Fibroblast of upper back skin (primary cell): ENCODE data around the gene ATXN2.
A peak's percentile ranks its signal among the peaks of the same experiment; 100 is the strongest.
"Not testable (repeated sequence)": the region's sequence is repeated elsewhere in the genome, so short reads cannot be mapped to it uniquely, and the experiment has no call there.

Experiments used
- DNase-seq: peaks from one replicate; pipeline ENCODE4 v3.0.0-alpha.2; 2013

Gene ATXN2

GRCh38 chr12:111494676-111495075, 104.4 kb downstream of the ATXN2 start:
- DNase-seq, result no peak

DNA sequence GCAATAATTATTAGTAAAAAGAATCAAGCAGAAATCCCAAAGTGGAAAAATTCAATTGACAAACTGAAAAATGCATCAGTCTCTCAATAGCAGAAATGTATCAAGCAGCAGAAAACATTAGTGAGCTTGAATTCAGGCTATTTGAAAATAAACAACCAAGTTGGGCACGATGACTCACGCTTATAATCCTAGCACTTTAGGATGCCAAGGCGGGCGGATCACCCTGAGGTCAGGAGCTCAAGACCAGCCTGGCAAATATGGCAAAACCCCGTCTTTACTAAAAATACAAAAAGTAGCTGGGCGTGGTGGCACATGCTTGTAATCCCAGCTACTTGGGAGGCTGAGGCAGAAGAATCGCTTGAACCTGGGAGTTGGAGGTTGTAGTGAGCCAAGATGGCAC, 106.1 kb downstream of the ATXN2 start:
- not testable (repeated sequence) for DNase-seq

DNA sequence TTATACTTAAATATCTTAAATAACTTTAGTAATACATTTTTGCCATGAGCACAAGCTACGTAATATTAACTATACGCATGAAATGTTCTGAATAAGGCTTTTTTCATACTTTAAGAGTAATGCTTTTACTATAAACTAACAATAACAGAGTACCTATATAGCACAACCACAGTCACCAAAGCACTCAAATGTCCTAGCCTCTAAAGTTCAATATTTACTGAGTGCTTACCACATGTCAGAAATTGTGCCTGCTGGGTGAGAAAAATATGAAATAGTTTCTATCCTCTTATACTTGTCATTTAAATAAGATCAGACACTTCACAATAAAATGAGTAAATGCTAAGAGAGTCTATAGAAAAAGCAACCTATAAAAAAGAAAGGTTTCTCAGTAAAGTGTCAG, 110.3 kb downstream of the ATXN2 start:
- DNase-seq, result no peak

- no peak for DNase-seq
Observed at GRCh38 chr12:111488271-111488670, 110.8 kb downstream of the ATXN2 start.

GRCh38 chr12:111482462-111482861, 116.7 kb downstream of the ATXN2 start:
- no peak for DNase-seq

DNA sequence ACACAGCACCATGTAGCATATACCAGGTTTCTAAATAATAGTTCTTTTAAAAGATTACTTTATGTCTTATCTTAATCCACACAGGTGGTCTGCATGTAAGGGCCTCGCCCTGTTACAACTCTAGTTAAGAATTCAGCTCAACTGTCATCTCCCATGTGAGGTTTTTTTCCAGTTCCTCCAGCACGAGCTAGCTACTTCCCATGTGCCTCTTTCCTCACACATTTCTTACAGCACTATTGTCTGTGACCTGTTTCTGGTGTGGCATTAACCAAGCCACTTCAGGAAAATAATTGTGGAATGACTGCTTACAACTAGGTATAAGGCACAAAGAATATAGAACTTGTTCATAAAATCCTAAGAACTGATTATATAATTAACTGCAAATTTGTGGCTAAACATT, 127.9 kb downstream of the ATXN2 start:
- DNase-seq, result no peak

GRCh38 chr12:111469401-111469800, 129.7 kb downstream of the ATXN2 start:
- DNase-seq, result no peak

DNA sequence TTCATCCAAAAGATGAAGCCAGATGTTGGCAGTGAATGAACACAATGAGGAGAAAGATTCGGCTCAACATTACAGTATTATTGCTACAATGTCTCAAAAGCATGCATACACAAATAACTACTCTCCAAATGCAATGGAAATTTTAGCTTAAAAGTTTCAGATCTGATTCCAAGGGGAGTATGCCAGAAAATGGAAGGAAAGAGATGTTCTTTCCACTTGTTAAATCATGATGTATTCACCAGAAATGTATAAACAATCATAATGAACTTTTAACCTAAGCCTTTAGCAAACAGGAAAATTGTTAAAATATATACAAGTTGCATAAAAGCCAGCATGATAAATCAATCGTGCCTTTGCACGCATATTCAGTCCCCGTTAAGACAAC, 131.3 kb downstream of the ATXN2 start:
- DNase-seq, result no peak

- peak; percentile 16 for DNase-seq
Observed at GRCh38 chr12:111467092-111467856, 131.8 kb downstream of the ATXN2 start.

- DNase-seq, result peak; percentile 87
Observed at GRCh38 chr12:111462210-111462769, 136.8 kb downstream of the ATXN2 start.

GRCh38 chr12:111460111-111460510, 139.0 kb downstream of the ATXN2 start:
- not testable (repeated sequence) for DNase-seq

- DNase-seq, result no peak
Observed at GRCh38 chr12:111458546-111459172, 140.5 kb downstream of the ATXN2 start.

DNA sequence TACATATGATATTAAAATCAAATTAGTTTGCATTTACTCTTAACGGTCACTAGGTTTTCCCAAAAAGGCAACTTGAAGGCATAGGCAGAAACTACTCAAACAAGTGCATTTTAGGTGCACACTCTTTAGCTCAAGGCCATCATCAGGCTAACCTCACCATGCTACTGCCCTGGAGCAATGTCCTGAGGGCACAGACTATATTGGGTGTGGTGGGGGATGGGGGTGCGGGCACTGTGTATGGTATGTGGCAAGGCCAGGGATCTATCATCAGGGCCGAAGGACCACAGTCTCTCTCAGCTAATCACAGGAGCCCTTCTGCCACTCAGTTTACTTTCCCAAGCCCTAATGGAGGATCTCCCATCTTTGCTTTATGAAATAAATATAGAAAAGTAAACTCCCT, 141.5 kb downstream of the ATXN2 start:
- DNase-seq, result no peak

DNA sequence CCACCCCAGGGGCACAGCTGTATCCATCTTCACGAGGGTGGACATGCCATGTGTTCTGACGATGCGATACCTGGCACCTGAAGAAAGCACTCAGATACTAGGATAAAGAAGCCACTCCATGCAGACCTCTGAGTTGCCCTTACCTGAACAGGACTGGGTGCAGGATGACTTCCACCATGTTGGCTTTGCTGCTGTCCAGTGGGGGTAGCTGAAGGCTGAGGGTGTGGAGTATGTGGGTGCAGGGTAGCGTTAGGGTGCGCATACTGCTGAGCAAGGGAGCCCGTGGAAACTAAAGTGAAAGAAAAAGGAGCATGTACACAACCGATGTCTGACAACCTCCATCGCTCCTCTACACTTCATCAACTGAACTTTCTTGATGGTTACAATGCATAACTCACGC, 142.0 kb downstream of the ATXN2 start:
- DNase-seq, result no peak

GRCh38 chr12:111455448-111456320, 143.4 kb downstream of the ATXN2 start:
- peak; percentile 64 for DNase-seq

DNA sequence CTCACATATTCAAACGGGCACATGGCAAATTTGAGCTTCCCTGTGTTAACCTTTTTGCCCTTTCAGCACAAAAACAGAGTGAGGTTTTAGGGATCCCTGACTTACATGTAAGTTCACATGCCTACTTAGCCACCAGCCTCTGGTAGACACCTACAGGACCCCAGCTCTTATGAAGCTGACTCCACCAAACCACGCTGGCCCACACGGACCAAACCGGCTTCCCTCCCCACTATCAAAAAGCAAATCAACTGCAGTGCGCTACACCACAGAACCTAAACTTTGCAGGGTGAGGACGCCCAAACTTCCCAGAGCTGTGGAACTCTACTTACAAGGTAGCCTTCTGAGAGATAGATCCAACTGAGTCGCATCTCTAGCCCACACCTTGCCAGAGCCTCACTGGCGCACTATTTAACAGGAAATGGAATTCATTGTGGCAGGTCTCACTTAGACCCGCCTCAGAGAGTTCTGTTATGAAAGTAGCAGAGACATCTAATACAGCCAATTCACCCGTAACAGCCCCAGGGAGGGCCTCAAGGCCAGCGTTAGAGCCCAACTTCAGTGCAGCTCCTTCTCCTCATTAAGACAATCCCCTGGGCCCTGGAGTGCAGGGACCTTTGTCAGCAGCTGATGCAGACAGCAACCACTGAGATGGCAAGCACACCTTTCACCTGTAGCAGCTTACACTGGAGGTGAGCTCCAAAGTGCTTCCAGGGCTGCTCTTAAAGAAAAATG, 144.2 kb downstream of the ATXN2 start:
- DNase-seq, result no peak

GRCh38 chr12:111454311-111454710, 144.8 kb downstream of the ATXN2 start:
- no peak for DNase-seq

GRCh38 chr12:111453071-111453989, 145.8 kb downstream of the ATXN2 start:
- no peak for DNase-seq

DNA sequence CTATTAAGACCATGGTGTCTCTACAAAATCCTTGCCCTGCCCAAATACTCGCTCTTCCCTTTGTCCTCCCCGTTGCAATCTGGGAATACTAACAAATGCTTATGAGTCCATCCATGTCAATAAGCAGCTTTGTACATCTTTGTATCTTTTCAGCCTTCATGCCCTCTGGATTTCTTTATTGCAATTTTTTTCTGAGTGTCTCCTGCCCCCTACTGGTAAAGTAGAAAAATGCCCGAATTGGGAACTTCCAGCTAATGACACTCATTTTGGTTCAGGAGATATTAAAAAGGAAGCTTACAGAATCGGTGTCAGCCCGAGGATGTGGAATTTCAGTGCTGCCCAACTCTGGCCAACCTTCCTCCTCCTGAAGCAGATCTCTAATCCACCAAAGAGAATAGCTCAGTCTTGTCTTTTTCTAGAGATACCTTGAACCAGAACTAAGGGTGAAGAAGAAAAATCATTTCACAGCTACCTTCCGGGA, 147.4 kb downstream of the ATXN2 start:
- peak; percentile 59 for DNase-seq

- no peak for DNase-seq
Observed at GRCh38 chr12:111451232-111451631, 147.9 kb downstream of the ATXN2 start.

GRCh38 chr12:111450676-111451075, 148.4 kb downstream of the ATXN2 start:
- no peak for DNase-seq
